Measurements from ENCODE around the gene RPRM.
"Not testable (repeated sequence)": the region's sequence is repeated elsewhere in the genome, so short reads cannot be mapped to it uniquely, and the experiment has no call there.

The RPRM gene

DNA sequence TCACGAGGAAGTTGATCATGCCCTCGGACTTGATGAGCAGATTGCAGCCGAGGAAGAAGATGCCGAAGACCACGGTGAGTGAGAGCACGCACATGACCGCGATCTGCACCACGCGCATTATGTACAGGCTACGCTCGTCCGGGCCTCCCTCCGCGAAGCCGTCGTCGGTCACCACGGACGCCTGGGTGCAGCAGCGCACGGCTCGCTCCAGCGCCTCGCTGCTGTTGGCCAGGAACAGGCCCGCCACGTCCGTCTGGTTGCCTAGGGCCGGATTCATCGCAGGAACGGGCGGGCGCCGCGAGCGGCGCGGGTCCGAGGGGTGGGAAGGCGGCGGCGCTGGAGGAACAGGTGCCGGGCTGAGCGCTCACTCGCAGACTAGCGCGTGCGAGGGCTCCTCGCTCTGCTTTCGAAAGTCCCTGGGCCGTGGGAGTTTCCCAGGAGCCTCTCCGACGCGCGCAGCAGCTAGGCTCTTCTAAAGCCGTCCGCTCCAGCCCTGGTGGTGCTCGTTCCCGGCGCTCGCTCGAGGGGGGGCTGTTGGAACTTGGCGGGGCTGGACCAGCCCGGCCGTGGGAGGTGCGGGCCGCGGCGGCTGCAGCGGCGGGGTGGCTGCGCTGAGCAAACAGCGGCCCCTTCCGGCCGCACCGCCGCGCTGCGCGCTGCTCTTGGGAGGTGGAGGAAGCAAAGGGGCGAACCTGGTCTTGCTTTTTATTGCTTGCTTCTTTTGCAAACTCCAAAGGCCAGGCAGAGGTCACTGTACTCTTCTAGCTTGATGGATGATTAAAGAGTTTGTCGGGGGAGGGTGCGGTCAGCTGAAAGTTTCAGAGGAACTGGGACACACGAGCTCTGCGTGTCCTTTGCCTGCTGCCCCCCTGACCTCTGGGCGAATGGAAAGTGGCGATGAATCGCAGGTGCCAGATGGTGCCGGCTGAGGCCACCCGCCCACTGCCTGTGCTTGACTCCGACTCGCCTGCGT, at the start of gene RPRM:
Gene RPRM, minus strand, starts transcription at position 474 of the 973 bp plus-strand sequence. Its CDS starts 197 bp downstream, at position 277.
- H3K27ac ChIP-seq = no peak within 1 kb of the TSS
- TF ChIP-seq, protein P1, sequence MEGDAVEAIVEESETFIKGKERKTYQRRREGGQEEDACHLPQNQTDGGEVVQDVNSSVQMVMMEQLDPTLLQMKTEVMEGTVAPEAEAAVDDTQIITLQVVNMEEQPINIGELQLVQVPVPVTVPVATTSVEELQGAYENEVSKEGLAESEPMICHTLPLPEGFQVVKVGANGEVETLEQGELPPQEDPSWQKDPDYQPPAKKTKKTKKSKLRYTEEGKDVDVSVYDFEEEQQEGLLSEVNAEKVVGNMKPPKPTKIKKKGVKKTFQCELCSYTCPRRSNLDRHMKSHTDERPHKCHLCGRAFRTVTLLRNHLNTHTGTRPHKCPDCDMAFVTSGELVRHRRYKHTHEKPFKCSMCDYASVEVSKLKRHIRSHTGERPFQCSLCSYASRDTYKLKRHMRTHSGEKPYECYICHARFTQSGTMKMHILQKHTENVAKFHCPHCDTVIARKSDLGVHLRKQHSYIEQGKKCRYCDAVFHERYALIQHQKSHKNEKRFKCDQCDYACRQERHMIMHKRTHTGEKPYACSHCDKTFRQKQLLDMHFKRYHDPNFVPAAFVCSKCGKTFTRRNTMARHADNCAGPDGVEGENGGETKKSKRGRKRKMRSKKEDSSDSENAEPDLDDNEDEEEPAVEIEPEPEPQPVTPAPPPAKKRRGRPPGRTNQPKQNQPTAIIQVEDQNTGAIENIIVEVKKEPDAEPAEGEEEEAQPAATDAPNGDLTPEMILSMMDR (conservative IDR thresholded peaks at IDR 0.05; ENCODE audit: low read depth) = peak; percentile 95
- ChIA-PET CTCF (interaction anchor here (0.6 to 1.2 kb wide), 4 partner anchors 41 to 704 kb away, joined by 3 to 6 read pairs (median 3); no protein-coding TSS in a partner anchor), POLR2A (ENCODE audit: low non-redundant PET) (no interaction called here)
- peak; percentile 77 for DNase-seq (ENCODE audit: low spot score)

DNA sequence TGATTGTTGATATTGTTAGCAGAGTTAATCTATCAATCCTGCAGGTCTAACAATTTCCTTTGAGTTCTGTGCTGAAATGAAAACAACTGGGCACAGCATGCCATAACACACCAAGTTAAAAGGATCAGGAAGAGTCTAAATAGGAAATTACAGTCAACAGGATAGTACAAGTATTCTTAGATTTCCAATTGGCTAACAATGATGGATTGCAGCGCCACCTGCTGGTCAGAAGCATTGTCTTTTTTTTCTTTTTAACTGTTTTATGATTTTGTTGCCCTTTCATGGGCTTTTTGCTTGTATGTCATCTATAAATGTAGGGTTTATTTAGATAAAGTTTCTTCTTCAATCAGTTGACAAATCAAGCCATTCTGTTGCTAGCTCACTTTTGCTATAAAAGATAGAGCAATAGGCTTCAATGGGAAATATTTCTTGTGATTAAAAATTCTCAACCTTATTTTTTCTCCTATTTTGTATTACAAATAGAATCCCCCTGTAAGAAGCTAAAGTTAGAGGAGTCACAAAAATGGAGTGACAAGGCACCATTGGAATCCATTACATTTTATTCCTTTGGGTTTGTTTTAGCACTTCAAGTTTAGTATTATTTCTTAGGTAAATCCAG, 40.8 kb upstream of the RPRM start:
- H3K27ac ChIP-seq = no peak overlapping the region
- ChIA-PET POLR2A (ENCODE audit: low non-redundant PET) (no interaction called here), CTCF (interaction anchor here (0.6 to 1.1 kb wide), 8 partner anchors 10 to 773 kb away, joined by 3 to 6 read pairs (median 4); partner anchors contain the start of gene RPRM)
- TF ChIP-seq, protein P1 (conservative IDR thresholded peaks at IDR 0.05; ENCODE audit: low read depth) = peak; percentile 73
- peak; percentile 27 for DNase-seq (ENCODE audit: low spot score)

DNA sequence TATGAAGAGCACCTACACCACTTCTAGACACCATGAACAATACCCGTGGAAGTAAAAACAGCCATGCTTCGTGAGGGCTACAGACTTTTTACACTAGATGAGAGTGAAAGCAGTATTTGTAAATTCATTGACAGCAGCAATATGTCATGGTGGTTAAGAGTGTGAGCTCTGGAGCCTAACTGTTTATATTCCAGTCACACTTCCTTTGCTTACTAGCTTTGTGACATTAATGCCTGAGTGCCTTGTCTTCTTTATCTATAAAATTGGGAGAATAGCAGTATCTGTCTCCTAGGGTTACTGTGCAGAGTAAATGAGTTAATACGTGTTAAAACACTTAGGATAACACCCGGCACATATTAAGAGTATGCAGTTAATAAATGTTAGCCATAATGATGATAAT, 33.8 kb upstream of the RPRM start:
- ChIA-PET POLR2A (ENCODE audit: low non-redundant PET) (no interaction called here), CTCF (no interaction called here)
- TF ChIP-seq, protein P1 (conservative IDR thresholded peaks at IDR 0.05; ENCODE audit: low read depth) = no peak

DNA sequence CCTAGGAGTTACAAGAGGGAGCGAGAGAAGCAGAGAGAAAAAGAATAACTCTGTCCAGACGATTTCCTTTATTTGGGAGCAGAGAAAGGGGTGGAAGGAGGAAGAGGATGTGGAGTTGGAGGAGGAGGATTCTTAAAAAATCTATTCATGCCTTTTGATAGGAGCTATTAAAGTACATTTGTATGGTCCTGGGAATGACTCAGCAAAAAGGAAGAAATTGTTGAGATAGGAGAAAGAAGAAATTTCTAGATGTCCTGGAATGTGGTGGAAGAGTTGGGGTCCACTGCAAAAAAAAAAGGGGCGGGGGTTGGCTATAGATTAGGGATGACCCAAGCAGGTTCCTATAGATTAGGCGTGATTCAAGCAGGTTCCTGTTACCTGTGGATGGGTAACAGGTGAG, 32.4 kb upstream of the RPRM start:
- TF ChIP-seq, protein P1 (conservative IDR thresholded peaks at IDR 0.05; ENCODE audit: low read depth) = no peak
- H3K27ac ChIP-seq = no peak overlapping the region
- ChIA-PET POLR2A (ENCODE audit: low non-redundant PET) (no interaction called here), CTCF (no interaction called here)
- DNase-seq (ENCODE audit: low spot score) = no peak

More for the DNA sequence above, 33.8 kb upstream of the RPRM start:
- DNase-seq (ENCODE audit: low spot score) = no peak
- no peak overlapping the region for H3K27ac ChIP-seq

DNA sequence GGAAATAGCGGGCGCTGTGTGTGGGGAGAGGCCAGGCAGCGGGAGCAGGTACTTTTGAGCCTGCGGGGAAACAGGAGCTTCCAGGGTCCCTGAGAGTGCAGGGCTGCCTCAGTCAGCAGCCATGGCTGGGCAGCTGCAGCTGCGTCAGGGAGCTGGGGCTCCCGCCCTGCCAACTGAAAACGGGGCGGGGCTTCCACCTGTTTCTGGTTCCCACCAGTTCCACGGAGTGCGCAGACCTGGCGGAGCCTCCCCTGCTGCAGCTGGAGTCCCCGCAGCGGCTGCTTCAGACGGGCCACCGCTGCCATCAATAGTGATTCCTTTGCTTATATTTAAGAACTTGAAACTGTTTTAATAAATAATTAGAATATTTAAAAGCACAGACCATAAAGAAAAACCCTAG, 30.6 kb upstream of the RPRM start:
- no peak for DNase-seq (ENCODE audit: low spot score)
- no peak overlapping the region for H3K27ac ChIP-seq
- ChIA-PET POLR2A (ENCODE audit: low non-redundant PET) (no interaction called here), CTCF (interaction anchor here (0.5 kb wide), 1 partner anchor 11 kb away, joined by 5 read pairs; no protein-coding TSS in a partner anchor)
- TF ChIP-seq, protein P1 (conservative IDR thresholded peaks at IDR 0.05; ENCODE audit: low read depth) = no peak

DNA sequence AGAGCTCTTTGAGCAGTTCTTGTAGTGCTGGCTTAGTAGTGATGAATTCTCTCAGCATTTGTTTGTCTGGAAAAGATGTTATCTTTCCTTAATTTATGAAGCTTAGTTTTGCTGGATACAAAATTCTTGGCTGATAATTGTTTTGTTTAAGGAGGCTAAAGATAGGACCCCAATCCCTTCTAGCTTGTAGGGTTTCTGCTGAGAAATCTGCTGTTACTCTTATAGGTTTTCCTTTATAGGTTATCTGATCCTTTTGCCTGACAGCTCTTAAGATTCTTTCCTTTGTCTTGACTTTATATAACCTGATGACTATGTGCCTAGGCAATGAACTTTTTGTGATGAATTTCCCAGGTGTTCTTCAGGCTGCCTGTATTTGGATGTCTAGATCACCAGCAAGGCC, 27.9 kb upstream of the RPRM start:
- H3K27ac ChIP-seq; CTCF ChIA-PET; DNase-seq (ENCODE audit: low spot score); POLR2A ChIA-PET (ENCODE audit: low non-redundant PET): not testable (repeated sequence)
